Neural crest cell (in vitro differentiated cells): ENCODE measurements around the gene NADK. TPM values are rescaled to one million over a fixed set of nuclear protein-coding genes. Genes with fewer than 3 reads are reported as not detected.

Experiments
- DNase-seq: peaks from one replicate; pipeline ENCODE4 v3.0.0; 2021; ENCODE audit warnings: low read depth, mixed read lengths, low spot score
- H3K27ac Mint-ChIP-seq: one replicate; pipeline ENCODE4 v1.8.0; 2021; ENCODE audit warnings: mild to moderate bottlenecking, mixed read lengths; ENCODE audit not compliant: unreplicated experiment
- H3K27me3 Mint-ChIP-seq: 2 replicates; pipeline ENCODE4 v1.8.0; 2021; ENCODE audit warnings: low read depth, mild to moderate bottlenecking, mixed read lengths
- H3K36me3 Mint-ChIP-seq: 2 replicates; pipeline ENCODE4 v1.8.0; 2021; ENCODE audit warnings: low read depth, mild to moderate bottlenecking, mixed read lengths
- H3K4me1 Mint-ChIP-seq: 2 replicates; pipeline ENCODE4 v1.8.0; 2021; ENCODE audit warnings: mixed read lengths
- H3K4me3 Mint-ChIP-seq: one replicate; pipeline ENCODE4 v1.8.0; 2021; ENCODE audit warnings: mild to moderate bottlenecking, mixed read lengths
- H3K9me3 Mint-ChIP-seq: 2 replicates; pipeline ENCODE4 v1.8.0; 2021; ENCODE audit warnings: mixed read lengths
- CTCF ChIP-seq: fragments of 200-600 bp; sonication (generic); conservative IDR thresholded peaks from 2 replicates; pipeline ENCODE4 v1.5.0; 2021; ENCODE audit warnings: antibody characterized with exemption, mild to moderate bottlenecking
- total RNA-seq: library from RNA; stranded (reverse); gene quantifications from 2 replicates; pipeline ENCODE4 v1.2.1, GENCODE V29; 2021

Gene NADK
- total RNA-seq, 1 donor from 2014 or later = 88.4 TPM

- Mint-ChIP-seq H3K4me1 (peaks cover 5% of the 10 kb centered on the region), H3K36me3 (peaks cover 16% of the 10 kb centered on the region), H3K27ac (no peak overlapping the region), H3K4me3 (no peak overlapping the region), H3K9me3 (no peaks in the 10 kb centered on the region), H3K27me3 (no peaks in the 10 kb centered on the region)
- DNase-seq = no peak
- TF ChIP-seq CTCF = no peak
Observed at GRCh38 chr1:1794999-1795398, 16.7 kb upstream of the NADK start.

- Mint-ChIP-seq H3K27ac (peak overlapping the region; percentile 87), H3K9me3 (no peaks in the 10 kb centered on the region), H3K4me1 (peaks cover 5% of the 10 kb centered on the region), H3K4me3 (no peak overlapping the region), H3K27me3 (no peaks in the 10 kb centered on the region), H3K36me3 (peaks cover 23% of the 10 kb centered on the region)
- TF ChIP-seq CTCF = no peak
- DNase-seq = no peak
Observed at GRCh38 chr1:1793481-1794244, 15.4 kb upstream of the NADK start.

GRCh38 chr1:1788646-1789431, 10.6 kb upstream of the NADK start:
- TF ChIP-seq CTCF = peak; percentile 47
- peaks cover 5% of the 10 kb centered on the region for H3K4me1 Mint-ChIP-seq
- peaks cover 23% of the 10 kb centered on the region for H3K36me3 Mint-ChIP-seq
- no peaks in the 10 kb centered on the region for H3K27me3 Mint-ChIP-seq
- H3K9me3 Mint-ChIP-seq = no peaks in the 10 kb centered on the region
- H3K4me3 Mint-ChIP-seq = peak overlapping the region; percentile 42
- H3K27ac Mint-ChIP-seq = no peak overlapping the region
- DNase-seq = no peak

GRCh38 chr1:1788136-1788535, 9.9 kb upstream of the NADK start:
- Mint-ChIP-seq H3K27ac (no peak overlapping the region), H3K9me3 (no peaks in the 10 kb centered on the region), H3K27me3 (peaks cover 2% of the 10 kb centered on the region), H3K4me3 (no peak overlapping the region), H3K4me1 (peaks cover 2% of the 10 kb centered on the region), H3K36me3 (peaks cover 19% of the 10 kb centered on the region)
- no peak for DNase-seq
- TF ChIP-seq CTCF = no peak

GRCh38 chr1:1786836-1787605, 8.8 kb upstream of the NADK start:
- Mint-ChIP-seq H3K4me3 (no peak overlapping the region), H3K27ac (no peak overlapping the region), H3K9me3 (no peaks in the 10 kb centered on the region), H3K36me3 (peaks cover 19% of the 10 kb centered on the region), H3K4me1 (peaks cover 5% of the 10 kb centered on the region), H3K27me3 (peaks cover 3% of the 10 kb centered on the region)
- no peak for DNase-seq
- no peak for TF ChIP-seq CTCF
